CD4-positive, alpha-beta T cell (primary cell): ENCODE measurements around the gene PPIF. TPM values are rescaled to one million over a fixed set of nuclear protein-coding genes. Genes with fewer than 3 reads are reported as not detected.
A peak's percentile ranks its signal among the peaks of the same experiment; 100 is the strongest.

Source experiments
- ATAC-seq: fragments of 200-7000 bp; cut with Tn5 transposase; one replicate; pipeline ENCODE4 v1.10.0; 2022; ENCODE audit warnings: mild to moderate bottlenecking; ENCODE audit not compliant: poor library complexity
- CTCF ChIA-PET: fragments of 350-600 bp; sonication (Branson Sonifier 250); formaldehyde crosslinking; loops from one replicate; lab custom pipeline; 2021; ENCODE audit warnings: antibody characterized with exemption, inconsistent platforms; lab: Charles Lee
- POLR2A ChIA-PET: fragments of 350-600 bp; sonication (Branson Sonifier 250); formaldehyde crosslinking; loops from one replicate; lab custom pipeline; 2021; ENCODE audit warnings: antibody characterized with exemption, inconsistent platforms; lab: Charles Lee
- DNase-seq, 14 experiments: peaks; one replicate each; pipeline ENCODE4 v3.0.0-alpha.2; 2013 to 2020; ENCODE audit warnings: mixed read lengths in 2 of 14
- H3K27ac ChIP-seq, 2 donors: one replicate each; pipeline versions ENCODE4 v1.5.1 to v1.7.0; 2013; ENCODE audit warnings: low read length in 2 of 2, low read depth in 1 of 2, mild to moderate bottlenecking in 1 of 2
- H3K27me3 ChIP-seq, 2 experiments: 1 replicate in 1 of 2; 2 replicates in 1 of 2; pipeline versions ENCODE4 v1.6.1 to v1.7.0; 2013; ENCODE audit warnings: low read length in 2 of 2, control low read depth in 1 of 2, mild to moderate bottlenecking in 1 of 2, moderate library complexity in 1 of 2; ENCODE audit not compliant: insufficient read depth in 2 of 2, control insufficient read depth in 1 of 2
- H3K36me3 ChIP-seq: one replicate; pipeline ENCODE4 v1.6.1; 2013; ENCODE audit warnings: low read length, control low read depth; ENCODE audit not compliant: insufficient read depth
- H3K4me1 ChIP-seq: one replicate; pipeline ENCODE4 v1.6.1; 2013; ENCODE audit warnings: low read length, control low read depth; ENCODE audit not compliant: insufficient read depth
- H3K4me3 ChIP-seq: one replicate; pipeline ENCODE4 v1.5.1; 2013; ENCODE audit warnings: mild to moderate bottlenecking, low read length, moderate library complexity
- H3K9me3 ChIP-seq, 2 experiments: 1 replicate in 1 of 2; 2 replicates in 1 of 2; pipeline versions ENCODE4 v1.6.1 to v1.7.0; 2013; ENCODE audit warnings: low read length in 2 of 2, mild to moderate bottlenecking in 2 of 2, control low read depth in 1 of 2, moderate library complexity in 1 of 2; ENCODE audit not compliant: control insufficient read depth in 1 of 2, insufficient read depth in 1 of 2
- H3K27ac Mint-ChIP-seq: one replicate; pipeline ENCODE4 v1.8.0; 2020; ENCODE audit warnings: mixed read lengths
- H3K27me3 Mint-ChIP-seq: one replicate; pipeline ENCODE4 v1.8.0; 2021; ENCODE audit warnings: mixed read lengths
- H3K36me3 Mint-ChIP-seq: one replicate; pipeline ENCODE4 v1.8.0; 2021; ENCODE audit warnings: low read depth, mixed read lengths
- H3K4me1 Mint-ChIP-seq: one replicate; pipeline ENCODE4 v1.8.0; 2021; ENCODE audit warnings: low read depth, mixed read lengths
- H3K4me3 Mint-ChIP-seq: one replicate; pipeline ENCODE4 v1.8.0; 2020; ENCODE audit warnings: mild to moderate bottlenecking, mixed read lengths
- H3K9me3 Mint-ChIP-seq: one replicate; pipeline ENCODE4 v1.8.0; 2020; ENCODE audit warnings: mixed read lengths
- CTCF ChIP-seq: fragments of 200-600 bp; IDR thresholded peaks from one replicate; pipeline ENCODE4 v1.8.0; 2022; ENCODE audit warnings: antibody characterized with exemption, mild to moderate bottlenecking
- intact Hi-C, 2 experiments: fragments of 100-400 bp; cut with DNase I in 1 of 2; cut with micrococcal nuclease in 1 of 2; formaldehyde crosslinking; loops; one replicate each; pipeline versions ENCODE4 v1.15.1 to v1.9.0; 2023 to 2025; cut with DNase I, micrococcal nuclease
- total RNA-seq, 174 experiments: library from RNA in 2 of 174; stranded (reverse) in 2 of 174; gene quantifications; one replicate each; pipeline ENCODE4 v1.2.3 and lab custom pipeline; 2021 to 2026

Gene PPIF
- total RNA-seq, 2 experiments from 2014 or later = 42.4 to 42.7 TPM

- Histone ChIP-seq H3K36me3 (peaks cover 35% of the 10 kb centered on the region), H3K27me3 (no peaks in the 10 kb centered on the region), H3K9me3 (no peaks in the 10 kb centered on the region), H3K27ac (no peak overlapping the region), H3K4me1 (peaks cover 10% of the 10 kb centered on the region), H3K4me3 (no peak overlapping the region)
- ChIA-PET POLR2A (interaction anchor here (1.4 kb wide), 1 partner anchor 71 kb away, joined by 3 read pairs; no protein-coding TSS in a partner anchor), CTCF (interaction anchor here (2.0 kb wide), 1 partner anchor 17 kb away, joined by 8 read pairs; no protein-coding TSS in a partner anchor)
- Mint-ChIP-seq H3K4me1 (peaks cover 10% of the 10 kb centered on the region), H3K9me3 (no peaks in the 10 kb centered on the region), H3K36me3 (peaks cover 63% of the 10 kb centered on the region), H3K4me3 (no peak overlapping the region), H3K27me3 (no peaks in the 10 kb centered on the region), H3K27ac (no peak overlapping the region)
- ATAC-seq (no peak), DNase-seq (peak in 2 of 14 experiments; percentile 1 to 11)
- no peak for TF ChIP-seq CTCF
- intact Hi-C loops = no loop called here
Observed at GRCh38 chr10:79357180-79357579, 9.9 kb downstream of the PPIF start.

GRCh38 chr10:79358811-79359210 lies 11.5 kb downstream of the PPIF start:
- intact Hi-C loops = no loop called here
- no peak for TF ChIP-seq CTCF
- H3K27ac ChIP-seq = no peak overlapping the region
- DNase-seq = peak in 2 of 14 experiments; percentile 2 to 8
- CTCF ChIA-PET = interaction anchor here (1.4 to 2.0 kb wide), 2 partner anchors 8 to 16 kb away, joined by 3 to 8 read pairs; no protein-coding TSS in a partner anchor
- no peaks in the 10 kb centered on the region for H3K27me3 ChIP-seq
- Mint-ChIP-seq H3K27ac (no peak overlapping the region), H3K9me3 (no peaks in the 10 kb centered on the region), H3K4me3 (no peak overlapping the region), H3K4me1 (peaks cover 11% of the 10 kb centered on the region), H3K36me3 (peaks cover 47% of the 10 kb centered on the region), H3K27me3 (no peaks in the 10 kb centered on the region)
- POLR2A ChIA-PET = interaction anchor here (1.4 to 2.1 kb wide), 2 partner anchors 41 to 73 kb away, joined by 3 to 5 read pairs; no protein-coding TSS in a partner anchor
- H3K4me3 ChIP-seq = no peak overlapping the region
- H3K4me1 ChIP-seq = no peaks in the 10 kb centered on the region
- no peaks in the 10 kb centered on the region for H3K9me3 ChIP-seq
- H3K36me3 ChIP-seq = peaks cover 19% of the 10 kb centered on the region
- ATAC-seq = no peak

- H3K4me1 Mint-ChIP-seq = peaks cover 11% of the 10 kb centered on the region
- H3K36me3 ChIP-seq = peaks cover 9% of the 10 kb centered on the region
- TF ChIP-seq CTCF = no peak
- POLR2A ChIA-PET = no interaction called here
- intact Hi-C loops = no loop called here
- H3K9me3 ChIP-seq = no peaks in the 10 kb centered on the region
- H3K36me3 Mint-ChIP-seq = peaks cover 35% of the 10 kb centered on the region
- H3K27me3 ChIP-seq = no peaks in the 10 kb centered on the region
- no peaks in the 10 kb centered on the region for H3K27me3 Mint-ChIP-seq
- H3K9me3 Mint-ChIP-seq = no peaks in the 10 kb centered on the region
- no peak overlapping the region for H3K27ac Mint-ChIP-seq
- H3K27ac ChIP-seq = no peak overlapping the region
- H3K4me3 Mint-ChIP-seq = no peak overlapping the region
- no peak overlapping the region for H3K4me3 ChIP-seq
- DNase-seq (peak in 2 of 14 experiments; percentile 1 to 11), ATAC-seq (no peak)
- H3K4me1 ChIP-seq = no peaks in the 10 kb centered on the region
- CTCF ChIA-PET = no interaction called here
Observed at GRCh38 chr10:79359816-79360498, 12.7 kb downstream of the PPIF start.
